SK-N-SH treated with all-trans-retinoic acid at 6 μM for 48 hours (cell line): ENCODE results near the gene PARP6.

Experiments
- ARNTL ChIP-seq: fragments of 450-650 bp; formaldehyde crosslinking; IDR thresholded peaks from 2 replicates; pipeline ENCODE4 v1.5.0; 2020; ENCODE audit warnings: low read depth, mild to moderate bottlenecking, moderate library complexity, borderline replicate concordance
- GLIS3 ChIP-seq: fragments of 250-450 bp; sonication (Bioruptor Pico); IDR thresholded peaks from 2 replicates; pipeline ENCODE4 v1.5.0; 2020; ENCODE audit warnings: mild to moderate bottlenecking, moderate library complexity
- OSR1 ChIP-seq: fragments of 250-450 bp; sonication (Bioruptor Pico); IDR thresholded peaks from 2 replicates; pipeline ENCODE4 v1.8.0; 2022; ENCODE audit warnings: moderate library complexity, mild to moderate bottlenecking, inconsistent platforms
- ZFP3 ChIP-seq: fragments of 250-450 bp; sonication (Bioruptor Pico); IDR thresholded peaks from 2 replicates; pipeline ENCODE4 v1.5.0; 2020; ENCODE audit warnings: mild to moderate bottlenecking, moderate library complexity
- ZNF565 ChIP-seq: fragments of 450-650 bp; formaldehyde crosslinking; conservative IDR thresholded peaks from 2 replicates; pipeline ENCODE4 v1.5.0; 2020; ENCODE audit warnings: low read depth, mild to moderate bottlenecking, moderate library complexity
- TF ChIP-seq, protein P1 (sequence below): fragments of 250-450 bp; sonication (Bioruptor Pico); IDR thresholded peaks from 2 replicates; pipeline ENCODE4 v1.5.1; 2020; ENCODE audit warnings: low read depth, mild to moderate bottlenecking, moderate library complexity
- TF ChIP-seq, protein P2 (sequence below): fragments of 250-450 bp; sonication (Bioruptor Pico); IDR thresholded peaks from 2 replicates; pipeline ENCODE4 v1.8.0; 2020; ENCODE audit warnings: mild to moderate bottlenecking, moderate library complexity, borderline replicate concordance

DNA sequence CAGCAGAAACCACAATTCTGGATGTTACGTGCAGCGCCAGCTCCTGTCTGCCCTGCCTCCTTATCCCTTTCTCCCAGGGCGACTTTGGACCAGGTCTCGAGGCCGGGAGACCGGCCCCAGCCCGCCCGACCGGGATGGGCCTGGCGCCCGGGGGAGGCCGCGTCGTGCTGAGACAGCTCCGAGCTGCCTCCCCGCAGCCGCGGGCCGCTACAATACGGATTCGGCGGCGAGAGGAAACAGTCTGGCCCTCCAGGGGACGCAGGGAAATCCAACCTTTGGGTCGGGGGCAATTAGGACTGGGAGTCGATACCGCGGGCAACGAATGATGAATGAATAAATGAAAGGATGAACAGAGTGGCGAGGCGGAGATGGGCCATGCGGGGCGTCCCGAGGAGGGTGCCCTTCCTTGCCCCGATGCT is 75.3 kb downstream of the PARP6 start:
- TF ChIP-seq OSR1 (CRISPR knock-in tag) (no peak), ZFP3 (CRISPR knock-in tag) (no peak), ARNTL (CRISPR knock-in tag) (no peak), GLIS3 (CRISPR knock-in tag) (no peak), ZNF565 (CRISPR knock-in tag) (no peak)
- TF ChIP-seq, protein P1, sequence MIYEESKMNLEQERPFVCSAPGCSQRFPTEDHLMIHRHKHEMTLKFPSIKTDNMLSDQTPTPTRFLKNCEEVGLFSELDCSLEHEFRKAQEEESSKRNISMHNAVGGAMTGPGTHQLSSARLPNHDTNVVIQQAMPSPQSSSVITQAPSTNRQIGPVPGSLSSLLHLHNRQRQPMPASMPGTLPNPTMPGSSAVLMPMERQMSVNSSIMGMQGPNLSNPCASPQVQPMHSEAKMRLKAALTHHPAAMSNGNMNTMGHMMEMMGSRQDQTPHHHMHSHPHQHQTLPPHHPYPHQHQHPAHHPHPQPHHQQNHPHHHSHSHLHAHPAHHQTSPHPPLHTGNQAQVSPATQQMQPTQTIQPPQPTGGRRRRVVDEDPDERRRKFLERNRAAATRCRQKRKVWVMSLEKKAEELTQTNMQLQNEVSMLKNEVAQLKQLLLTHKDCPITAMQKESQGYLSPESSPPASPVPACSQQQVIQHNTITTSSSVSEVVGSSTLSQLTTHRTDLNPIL (CRISPR knock-in tag): no peak
- TF ChIP-seq, protein P2, sequence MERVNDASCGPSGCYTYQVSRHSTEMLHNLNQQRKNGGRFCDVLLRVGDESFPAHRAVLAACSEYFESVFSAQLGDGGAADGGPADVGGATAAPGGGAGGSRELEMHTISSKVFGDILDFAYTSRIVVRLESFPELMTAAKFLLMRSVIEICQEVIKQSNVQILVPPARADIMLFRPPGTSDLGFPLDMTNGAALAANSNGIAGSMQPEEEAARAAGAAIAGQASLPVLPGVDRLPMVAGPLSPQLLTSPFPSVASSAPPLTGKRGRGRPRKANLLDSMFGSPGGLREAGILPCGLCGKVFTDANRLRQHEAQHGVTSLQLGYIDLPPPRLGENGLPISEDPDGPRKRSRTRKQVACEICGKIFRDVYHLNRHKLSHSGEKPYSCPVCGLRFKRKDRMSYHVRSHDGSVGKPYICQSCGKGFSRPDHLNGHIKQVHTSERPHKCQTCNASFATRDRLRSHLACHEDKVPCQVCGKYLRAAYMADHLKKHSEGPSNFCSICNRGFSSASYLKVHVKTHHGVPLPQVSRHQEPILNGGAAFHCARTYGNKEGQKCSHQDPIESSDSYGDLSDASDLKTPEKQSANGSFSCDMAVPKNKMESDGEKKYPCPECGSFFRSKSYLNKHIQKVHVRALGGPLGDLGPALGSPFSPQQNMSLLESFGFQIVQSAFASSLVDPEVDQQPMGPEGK (CRISPR knock-in tag): no peak
